GM12874 (cell line): ENCODE data around the gene TMEM86A.

Source experiments
- CTCF ChIP-seq: IDR thresholded peaks from 2 replicates; pipeline ENCODE4 v1.5.1; 2011; ENCODE audit warnings: low read depth, mild to moderate bottlenecking, control low read depth, low read length, moderate library complexity; ENCODE audit not compliant: insufficient read depth

The TMEM86A gene, protein sequence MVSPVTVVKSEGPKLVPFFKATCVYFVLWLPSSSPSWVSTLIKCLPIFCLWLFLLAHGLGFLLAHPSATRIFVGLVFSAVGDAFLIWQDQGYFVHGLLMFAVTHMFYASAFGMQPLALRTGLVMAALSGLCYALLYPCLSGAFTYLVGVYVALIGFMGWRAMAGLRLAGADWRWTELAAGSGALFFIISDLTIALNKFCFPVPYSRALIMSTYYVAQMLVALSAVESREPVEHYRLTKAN

GRCh38 chr11:18698341-18699268 lies at the start of gene TMEM86A:
Gene TMEM86A, plus strand, starts transcription at chr11:18698779. Its CDS starts 108 bp downstream, at chr11:18698887.
- no peak for TF ChIP-seq CTCF

DNA sequence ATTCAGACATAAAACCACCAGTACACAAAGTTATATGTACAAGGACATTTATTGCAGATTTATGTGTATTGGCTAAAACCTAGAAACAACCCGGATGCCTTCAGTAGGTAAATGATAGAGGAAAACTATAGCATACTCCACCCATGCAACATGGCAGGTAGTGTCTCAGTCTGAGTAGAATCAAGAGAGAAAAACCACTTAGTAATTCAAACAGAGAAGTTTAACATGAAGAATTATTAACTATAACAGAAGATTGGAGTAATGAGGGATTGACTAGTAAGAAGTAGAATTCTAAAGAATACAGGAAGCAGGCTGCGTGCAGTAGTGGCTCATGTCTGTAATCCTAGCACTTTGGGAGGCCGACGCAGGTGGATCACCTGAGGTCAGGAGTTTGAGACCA lies 48.2 kb upstream of the TMEM86A start:
- TF ChIP-seq CTCF: no peak

GRCh38 chr11:18650859-18651557 lies 47.6 kb upstream of the TMEM86A start:
- peak; percentile 75 for TF ChIP-seq CTCF

- TF ChIP-seq CTCF: no peak
Observed at GRCh38 chr11:18657673-18658072, 40.9 kb upstream of the TMEM86A start.

GRCh38 chr11:18668131-18668530 lies 30.4 kb upstream of the TMEM86A start:
- no peak for TF ChIP-seq CTCF

DNA sequence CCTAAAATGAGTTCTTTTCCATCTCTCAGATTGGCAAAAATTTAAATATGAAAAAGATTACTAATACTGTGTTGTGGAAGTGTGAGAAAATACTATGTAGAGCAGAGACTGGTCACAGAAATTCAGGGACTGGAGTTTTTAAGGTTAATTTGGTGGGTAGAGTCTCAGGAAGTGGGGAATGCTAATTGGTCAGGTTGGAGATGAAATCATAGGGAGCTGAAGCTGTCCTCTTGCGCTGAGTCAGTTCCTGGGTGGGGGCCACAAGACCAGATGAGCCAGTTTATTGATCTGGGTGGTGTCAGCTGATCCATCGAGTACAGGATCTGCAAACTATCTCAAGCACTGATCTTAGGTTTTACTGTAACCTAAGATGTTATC lies 29.4 kb upstream of the TMEM86A start:
- no peak for TF ChIP-seq CTCF

DNA sequence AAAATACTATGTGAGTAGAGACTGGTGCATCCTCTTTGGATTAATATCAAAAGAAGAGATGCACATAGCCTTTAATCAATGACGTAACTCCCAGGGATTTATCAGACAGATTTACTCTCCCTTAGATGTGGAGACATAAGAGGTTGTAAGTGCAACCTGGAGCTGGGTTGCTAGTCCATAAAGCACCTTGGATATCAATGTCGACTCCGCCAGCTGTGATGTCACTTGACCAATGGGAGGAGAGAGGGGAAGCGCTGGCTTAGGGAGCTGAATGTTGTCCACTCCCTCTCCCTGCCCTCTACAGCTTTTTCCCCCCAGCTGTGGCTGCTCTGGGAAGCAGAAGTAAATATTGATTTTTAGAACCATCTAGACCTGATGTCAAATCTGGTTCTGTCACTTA lies 28.9 kb upstream of the TMEM86A start:
- TF ChIP-seq CTCF: no peak
